HG03342 (cell line): ENCODE data around the gene ALAS1.
"Not testable (repeated sequence)": the region's sequence is repeated elsewhere in the genome, so short reads cannot be mapped to it uniquely, and the experiment has no call there.

Experiments used
- ATAC-seq: cut with Tn5 transposase; IDR thresholded peaks from one replicate; pipeline ENCODE4 v1.9.1; 2021; ENCODE audit warnings: mild to moderate bottlenecking, moderate library complexity; ENCODE audit not compliant: unreplicated experiment

Gene ALAS1

DNA sequence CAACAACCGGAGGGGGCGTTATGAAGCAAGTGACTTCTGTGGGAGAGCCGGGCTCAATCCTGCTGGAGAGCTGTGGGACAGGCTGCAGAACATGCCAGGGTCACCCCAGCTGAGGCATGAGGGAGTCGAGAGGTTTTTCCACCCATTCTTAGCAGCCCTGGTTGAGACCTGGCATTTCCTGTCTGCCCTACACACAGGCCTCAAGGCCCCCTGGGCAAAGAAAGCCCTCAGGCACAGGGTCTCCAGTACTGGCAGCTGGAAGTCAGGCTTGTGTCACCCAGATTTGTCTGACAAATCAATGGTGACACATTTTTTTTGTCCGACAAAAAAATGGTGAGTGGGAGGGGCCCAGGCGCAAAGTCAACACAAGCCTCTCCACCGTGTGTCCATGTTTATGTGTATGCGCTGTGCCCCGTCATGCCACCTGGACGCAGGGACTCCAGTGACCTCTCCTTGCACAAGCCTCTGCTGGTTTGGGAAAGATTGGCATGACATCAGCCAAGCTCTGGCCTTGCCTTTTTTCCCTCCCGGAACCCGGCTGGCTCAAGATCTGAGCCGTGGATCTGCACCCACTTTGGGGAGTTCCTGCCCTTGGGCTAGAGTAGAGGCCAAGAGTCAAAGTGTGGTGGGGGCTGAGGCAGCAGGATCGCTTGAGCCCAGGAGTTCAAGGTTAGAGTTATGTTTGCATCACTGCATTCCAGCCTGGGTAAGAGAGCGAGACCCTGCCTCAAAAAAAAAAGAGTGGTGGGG is 20.8 kb upstream of the ALAS1 start:
- no peak for ATAC-seq

DNA sequence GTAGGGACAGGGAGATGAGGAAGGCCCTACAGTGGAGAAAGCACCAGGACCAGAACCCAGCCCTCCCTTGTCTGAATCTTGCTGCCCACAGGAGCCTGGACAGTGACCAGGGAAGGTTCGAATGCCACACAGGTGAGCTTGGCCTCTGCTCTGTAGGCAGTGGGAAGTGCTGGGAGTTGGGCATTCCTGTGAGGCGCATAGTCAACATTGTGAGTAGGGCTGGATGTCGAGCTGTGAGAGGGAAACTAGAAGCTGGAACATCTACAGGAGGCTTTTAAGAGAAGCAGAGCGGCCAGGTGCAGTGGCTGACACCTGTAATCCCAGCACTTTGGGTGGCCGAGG is 20.3 kb upstream of the ALAS1 start:
- ATAC-seq: no peak

DNA sequence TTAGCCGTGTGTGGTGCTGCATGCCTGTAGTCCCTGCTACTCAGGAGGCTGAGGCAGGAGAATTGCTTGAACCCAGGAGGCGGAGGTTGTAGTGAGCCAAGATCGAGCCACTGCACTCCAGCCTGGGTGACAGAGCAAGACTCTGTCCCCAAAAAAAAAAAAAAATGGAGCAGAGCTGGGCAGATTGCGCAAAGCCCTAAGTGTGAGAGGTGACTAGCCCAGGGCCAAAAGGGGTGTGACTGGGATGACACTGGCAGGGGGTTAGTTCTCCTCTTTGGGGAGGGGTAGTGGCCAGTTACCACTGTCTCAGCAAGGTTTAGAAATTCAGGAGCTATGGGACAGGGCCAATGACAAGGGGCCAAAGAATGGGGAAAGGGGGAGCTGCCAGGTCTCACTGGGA is 19.8 kb upstream of the ALAS1 start:
- not testable (repeated sequence) for ATAC-seq

DNA sequence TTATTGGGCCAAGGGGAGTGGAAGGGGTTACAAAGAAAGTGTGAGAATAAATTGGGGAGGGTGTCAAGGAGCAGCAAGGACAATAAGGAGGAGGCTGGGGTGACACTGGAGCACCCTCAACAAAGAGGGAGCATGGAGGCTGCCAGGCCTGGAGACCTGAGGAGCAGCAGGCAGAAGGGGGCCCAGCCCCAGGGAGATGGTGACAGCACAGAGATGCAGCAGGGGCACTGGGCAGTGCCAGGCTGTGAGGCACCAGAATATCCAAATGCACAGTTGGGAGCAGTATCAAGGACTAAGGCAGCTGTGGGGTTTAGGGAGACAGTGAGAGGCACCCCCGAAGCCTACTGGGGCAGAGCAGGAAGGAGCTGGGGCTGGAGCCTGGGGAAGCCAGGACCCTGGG is 19.4 kb upstream of the ALAS1 start:
- ATAC-seq: no peak

DNA sequence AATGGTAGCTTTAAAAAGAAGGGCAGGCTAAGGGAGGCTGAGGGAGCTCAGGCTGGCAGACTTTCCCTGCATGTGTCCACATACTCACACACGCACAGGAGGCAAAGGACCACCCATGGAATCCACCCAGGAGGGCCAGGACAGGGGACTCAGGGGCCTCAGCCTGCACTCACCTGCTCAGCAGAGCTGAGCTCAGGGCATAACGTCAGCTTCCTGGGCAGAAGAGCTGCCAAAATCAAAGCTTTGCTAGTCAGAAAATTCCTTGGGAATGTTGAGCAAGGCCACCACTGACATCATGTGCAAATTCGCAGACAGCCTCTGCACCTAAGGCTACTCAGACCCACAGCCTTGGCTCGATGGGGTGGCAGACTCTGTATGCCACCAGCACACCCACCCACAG is 16.4 kb upstream of the ALAS1 start:
- no peak for ATAC-seq

DNA sequence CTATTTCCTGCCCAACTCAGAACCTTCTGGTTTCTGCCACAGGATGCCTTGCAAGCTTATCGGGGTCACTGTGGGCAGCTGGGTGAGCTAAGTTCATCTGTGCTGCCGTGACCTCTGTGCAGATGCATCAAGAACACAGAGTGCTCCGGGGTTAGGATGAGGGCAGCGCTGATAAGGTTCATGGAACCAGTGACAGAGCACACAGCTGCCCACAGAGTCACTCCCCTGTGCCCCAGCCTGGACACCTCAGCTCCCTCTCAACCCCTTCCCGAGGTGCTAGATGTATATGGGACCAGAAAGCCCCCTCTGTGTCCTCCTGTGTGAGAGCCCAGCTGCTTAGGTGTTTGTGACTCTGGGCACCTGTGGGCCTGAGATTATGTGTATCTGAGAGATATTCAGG is 15.8 kb upstream of the ALAS1 start:
- no peak for ATAC-seq

DNA sequence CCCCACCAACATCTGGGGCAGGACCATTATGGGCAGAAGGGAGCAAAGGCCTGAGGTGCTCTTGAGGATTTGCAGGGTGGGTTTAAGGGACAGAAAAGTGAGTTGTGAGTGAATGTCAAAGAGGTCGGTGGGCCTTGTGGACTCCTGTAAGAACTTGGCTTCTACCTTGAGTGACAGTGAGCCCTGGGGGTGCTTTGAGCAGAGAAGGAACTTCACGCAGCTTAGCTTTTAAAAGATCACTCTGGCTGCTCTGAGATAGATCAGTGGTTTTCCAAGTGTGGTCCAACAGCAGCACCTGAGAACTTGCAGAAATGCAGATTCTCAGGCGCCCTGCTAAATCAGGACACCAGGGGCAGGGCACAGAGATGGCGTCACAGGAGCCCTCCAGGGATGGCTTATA is 15.3 kb upstream of the ALAS1 start:
- ATAC-seq: no peak

DNA sequence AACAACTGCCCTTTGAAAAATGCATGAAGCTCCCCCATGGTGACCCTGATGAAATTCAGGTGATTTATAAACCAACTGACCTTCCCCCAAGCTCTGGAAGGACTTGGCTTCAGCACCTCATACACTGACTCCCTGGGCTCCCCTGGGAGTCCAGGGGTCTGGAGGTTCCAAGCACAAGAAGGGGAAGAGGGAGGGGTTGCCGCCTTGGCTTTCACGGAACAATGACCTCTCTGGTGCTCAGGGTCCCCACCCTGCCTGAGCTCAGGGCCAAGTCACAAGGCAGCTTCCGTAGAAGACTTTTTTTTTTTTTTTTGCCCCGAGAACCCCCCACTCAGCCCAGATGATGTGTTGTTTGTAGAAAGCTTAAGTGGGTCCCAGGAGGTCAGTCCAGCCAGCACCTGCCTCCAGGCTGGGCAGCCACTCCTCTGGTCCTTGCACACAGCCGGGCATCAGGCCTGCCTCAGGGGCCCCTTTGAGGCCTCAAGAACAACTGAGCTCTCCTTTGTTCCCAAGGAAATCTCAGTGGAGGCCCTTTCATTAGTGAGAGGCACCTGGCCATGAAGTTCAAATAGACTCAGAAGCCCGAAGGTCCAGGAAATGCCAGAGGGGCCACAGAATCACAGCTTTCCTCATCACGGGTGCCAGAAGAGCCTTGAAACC is 14.0 kb upstream of the ALAS1 start:
- ATAC-seq: no peak

DNA sequence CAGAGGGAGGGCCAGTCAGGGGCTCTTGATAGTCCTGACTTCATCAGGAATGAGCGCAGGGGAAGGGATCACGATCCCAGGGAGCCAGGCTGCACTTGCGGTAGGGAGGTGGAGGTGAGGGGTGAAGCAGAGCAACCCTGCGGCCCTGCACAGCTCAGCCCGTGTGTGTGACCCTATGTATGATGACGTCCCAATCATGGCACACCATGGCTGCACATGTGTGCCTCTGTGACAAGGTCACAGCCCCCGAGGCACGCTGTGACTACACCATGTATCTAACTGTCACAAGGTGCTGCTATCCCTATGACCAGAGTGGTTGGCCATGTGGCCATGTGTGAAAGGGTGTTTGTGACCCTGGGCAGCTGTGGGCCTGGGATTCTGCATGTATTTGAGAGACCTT is 13.3 kb upstream of the ALAS1 start:
- ATAC-seq: no peak

DNA sequence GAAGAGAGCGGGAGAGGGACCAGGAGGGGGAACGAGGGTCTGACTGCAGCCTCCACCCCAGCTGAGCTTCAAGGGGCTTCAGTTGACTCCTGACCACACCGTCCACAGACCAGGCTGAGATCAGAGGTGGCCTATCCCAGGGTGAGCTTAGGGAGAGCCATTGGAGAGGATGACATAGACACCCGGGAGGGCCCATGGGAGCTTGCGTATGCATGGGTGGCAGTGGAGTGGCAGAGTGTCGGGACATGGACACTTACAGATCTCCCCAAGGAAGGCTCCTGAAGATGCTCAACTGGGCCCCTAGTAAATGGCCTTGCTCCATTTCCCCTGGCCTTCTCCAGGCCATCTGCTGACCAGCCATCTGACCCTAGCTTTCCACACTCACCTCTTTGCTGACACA is 12.6 kb upstream of the ALAS1 start:
- ATAC-seq: no peak

DNA sequence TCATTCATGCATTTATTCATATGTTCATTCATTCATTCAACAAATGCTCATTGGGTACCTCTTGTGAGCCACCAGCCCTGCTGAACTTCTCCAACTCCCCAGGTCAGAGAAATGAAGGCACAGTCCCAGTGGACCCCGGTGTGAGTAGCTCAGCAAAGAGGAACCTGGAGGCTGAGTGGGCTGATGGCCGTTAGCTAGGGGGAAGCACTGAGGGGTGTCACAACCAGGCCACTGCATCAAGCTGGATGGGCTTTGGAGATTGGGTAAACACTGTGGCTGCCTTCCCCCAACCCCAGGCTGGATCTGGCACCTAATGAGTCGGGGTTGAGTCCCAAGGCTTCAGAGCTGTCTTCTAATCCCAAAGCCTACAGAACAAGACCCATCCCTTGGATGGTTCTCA is 12.1 kb upstream of the ALAS1 start:
- no peak for ATAC-seq

DNA sequence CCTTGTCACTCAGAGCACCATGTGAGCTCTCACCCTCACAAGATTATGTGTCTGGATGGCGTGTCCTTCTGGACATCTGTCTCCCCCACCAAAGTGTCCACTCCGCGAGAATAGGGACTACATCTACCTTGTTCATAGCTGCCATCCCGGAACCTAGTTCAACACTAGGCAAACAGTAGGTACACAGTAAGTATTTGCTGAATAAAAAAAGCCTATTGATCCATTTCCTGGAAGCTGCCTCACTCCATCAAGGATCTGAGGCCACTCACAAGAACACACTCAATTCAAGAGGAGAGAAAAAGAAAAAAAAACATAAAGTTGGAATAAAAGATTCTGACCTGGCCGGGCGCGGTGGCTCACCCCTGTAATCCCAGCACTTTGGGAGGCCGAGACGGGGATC is 11.2 kb upstream of the ALAS1 start:
- ATAC-seq: no peak

DNA sequence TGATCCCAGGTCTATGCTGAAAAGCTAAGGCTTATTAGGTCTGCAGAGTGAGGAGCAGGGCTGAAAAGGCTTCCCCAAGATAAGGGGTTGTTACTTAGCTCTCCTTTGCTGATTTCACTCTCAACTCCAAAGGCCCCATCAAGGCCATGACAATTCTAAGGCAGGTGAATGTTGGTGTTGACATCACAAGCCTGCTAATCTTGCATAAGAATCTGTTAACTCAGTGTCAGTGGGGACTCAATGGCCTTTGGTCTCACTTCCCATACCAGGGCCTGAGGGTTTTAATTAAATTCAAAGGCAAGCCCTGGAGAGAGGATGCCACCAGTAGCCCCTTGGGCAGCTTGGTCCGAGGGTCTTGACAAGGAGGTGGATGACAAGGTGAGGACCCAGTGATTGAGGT is 9.4 kb upstream of the ALAS1 start:
- ATAC-seq: no peak

DNA sequence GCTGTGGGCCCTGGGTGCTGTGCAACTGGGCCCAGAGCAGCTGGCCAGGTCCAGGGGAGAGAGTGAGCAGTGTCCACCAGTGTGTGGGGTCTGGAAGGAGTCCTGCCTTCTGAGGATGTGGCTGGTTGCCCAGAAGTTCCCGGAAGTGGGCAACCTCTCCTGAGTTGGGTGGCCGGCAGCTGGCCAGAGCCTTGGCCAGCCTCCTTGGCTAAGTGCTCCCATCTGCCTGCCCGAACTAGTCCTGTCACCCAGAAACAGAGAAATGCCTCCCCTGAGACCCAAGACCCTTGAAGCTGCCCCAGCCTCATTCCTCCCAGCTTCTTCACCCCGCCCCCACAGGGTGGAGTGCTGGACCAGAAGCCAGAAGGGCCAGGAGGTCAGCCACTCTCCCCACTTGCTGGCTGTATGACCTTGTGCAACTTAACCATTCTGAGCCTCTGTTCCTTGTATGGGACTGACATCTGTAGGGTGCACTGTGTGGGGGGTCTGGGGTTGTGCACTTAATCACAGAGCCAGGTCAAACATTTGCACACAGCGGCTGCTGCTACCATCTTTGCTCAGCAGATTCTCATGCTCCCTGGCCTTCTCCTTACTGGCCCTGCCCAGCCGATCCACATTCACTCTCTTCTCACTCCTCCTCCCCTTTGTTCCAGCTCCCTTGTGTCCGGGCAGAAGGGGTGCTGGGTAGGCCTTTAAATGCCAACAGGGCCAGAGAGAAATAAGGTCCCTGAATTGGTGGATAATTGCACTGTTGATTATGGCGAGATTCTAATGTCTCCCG is 7.5 kb upstream of the ALAS1 start:
- no peak for ATAC-seq

DNA sequence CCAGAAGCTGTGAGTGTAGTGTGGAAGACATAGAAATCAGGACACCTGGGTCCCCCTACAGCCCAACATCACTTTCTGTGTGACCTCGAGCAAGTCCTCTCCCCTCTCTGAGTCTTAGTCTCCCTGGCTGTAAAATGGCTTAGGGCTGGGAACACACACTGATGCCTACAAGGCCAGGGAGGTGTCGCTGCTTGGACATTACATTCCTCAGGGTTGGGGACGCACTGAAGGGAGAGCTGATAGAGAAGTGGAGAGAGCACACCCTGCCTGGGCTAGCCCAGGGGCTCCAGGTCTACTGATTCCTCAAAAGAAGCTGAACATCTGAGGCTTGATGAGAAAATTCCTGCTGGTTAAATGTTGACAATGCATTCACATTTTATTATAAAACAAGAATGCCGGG is 6.3 kb upstream of the ALAS1 start:
- ATAC-seq: no peak

DNA sequence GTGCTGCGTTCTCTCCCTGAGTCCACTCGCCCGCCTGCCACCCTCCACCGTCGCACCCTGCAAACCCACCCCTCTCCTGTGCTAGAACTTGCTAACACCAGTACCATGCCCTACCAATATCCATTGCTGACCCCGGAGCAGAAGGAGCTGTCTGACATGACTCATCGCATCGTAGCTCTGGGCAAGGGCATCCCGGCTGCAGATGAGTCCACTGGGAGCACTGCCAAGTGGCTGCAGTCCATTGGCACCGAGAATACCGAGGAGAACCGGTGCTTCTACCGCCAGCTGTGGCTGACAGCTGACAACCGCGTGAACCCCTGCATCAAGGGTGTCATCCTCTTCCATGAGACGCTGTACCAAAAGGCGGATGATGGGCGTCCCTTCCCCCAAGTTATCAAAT is 4.9 kb upstream of the ALAS1 start:
- no peak for ATAC-seq

DNA sequence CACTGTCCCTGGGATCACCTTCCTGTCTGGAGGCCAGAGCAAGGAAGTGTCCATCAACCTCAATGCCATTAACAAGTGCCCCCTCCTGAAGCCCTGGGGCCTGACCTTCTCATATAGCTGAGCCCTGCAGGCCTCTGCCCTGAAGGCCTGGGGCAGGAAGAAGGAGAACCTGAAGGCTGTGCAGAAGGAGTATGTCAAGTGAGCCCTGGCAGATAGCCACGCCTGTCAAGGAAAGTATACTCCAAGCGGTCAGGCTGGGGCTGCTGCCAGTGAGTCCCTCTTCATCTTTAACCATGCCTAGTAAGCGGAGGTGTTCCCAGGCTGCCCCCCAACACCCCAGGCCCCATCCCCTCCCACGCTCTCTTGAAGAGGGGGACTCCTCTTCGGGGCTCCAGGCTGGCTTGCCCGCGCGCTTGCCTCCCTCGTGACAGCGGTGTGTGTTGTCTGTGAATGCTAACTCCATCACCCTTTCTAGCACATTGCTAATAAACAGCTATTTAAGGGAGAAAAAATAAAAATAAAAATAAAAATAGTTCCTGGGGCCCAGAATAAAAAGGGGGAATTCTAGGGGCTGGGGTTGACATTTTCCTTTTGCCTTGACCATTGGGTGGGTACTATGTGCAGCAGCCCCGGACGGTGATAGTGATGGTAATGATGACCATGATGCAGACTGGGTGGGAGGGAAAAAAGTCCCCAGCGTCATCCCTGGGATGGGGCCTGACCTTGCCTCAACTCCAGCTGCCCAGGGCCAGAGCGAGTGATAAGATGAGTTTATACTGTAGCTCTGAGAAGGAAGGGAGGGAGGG is 3.3 kb upstream of the ALAS1 start:
- no peak for ATAC-seq

DNA sequence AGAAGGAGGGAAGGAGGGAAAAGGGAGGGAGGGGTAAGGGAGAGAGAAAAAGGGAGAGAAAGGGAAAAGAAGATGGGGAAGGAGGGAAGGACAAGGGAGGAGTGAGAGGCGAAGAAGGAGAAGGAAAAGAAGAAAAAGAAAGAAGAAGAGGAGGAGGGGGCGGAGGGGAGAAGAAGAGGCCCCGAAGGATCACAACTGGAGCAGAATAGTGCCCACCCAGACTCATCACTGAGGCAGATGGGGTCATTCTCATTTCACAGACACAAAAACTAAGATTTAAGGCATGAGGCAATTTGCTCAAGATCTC is 2.7 kb upstream of the ALAS1 start:
- ATAC-seq: no peak

DNA sequence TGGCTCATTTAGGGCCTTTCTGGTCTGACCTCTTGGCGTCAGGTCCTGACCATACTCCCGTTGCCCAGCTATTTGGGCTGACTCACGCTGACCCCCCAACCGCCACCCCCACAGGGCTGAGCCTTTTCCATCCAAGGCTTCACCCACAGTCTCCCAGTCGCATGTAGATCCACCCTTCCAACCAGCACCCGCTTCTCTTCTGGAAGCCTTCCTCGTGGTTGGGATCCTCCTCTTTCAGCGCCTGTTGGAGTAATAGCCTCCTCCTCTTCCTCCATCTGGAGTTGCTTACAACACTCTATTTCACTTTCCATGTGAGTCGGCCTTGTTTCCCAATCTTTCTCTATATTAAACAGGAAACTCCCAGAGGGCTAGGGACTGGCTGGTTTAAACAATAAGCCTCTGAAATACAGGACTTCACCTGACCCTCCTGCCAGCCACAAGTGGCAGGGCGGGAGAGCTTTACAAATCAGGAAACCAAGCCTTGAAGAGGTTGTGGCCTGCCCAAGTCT is 2.1 kb upstream of the ALAS1 start:
- no peak for ATAC-seq

DNA sequence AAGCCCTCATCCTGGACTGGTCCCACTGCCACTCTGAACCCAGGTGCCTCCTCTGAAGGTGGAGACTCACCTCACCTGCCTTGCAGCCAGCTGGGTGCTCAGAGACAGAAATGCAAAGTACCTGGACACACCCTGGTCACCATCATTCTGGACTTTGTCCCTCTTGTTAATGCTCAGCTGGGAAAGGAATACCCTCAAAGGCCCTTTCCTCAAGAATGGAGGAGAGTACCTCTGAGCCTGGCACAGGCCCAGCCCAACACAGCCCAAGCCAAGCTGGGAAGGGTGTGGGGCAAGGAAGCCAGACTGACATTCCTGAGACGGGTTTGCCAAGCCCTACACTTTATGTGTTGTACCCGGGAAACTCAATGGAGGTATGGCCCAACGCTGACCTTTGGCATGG is 983 bp upstream of the ALAS1 start:
- ATAC-seq: no peak

DNA sequence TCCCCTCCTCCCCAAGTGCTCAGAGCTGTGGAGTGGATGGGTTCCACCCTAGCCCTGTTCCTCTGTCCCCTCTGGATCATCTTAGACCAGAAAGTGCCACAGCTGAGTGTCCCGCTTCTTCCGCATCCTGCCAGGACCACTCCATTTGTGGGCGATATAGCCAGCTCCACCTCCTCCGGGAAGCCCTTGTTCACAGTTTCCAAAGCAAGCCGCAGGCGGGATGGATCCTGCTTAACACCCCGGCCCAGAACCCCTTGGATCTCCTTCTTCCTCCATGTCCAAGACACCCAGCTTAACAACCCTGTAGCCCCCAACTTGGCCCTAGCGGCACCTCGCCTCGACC is 490 bp upstream of the ALAS1 start:
- no peak for ATAC-seq
